Activated naive CD8-positive, alpha-beta T cell treated with anti-CD3 and anti-CD28 coated beads, Interleukin-2, amount 50 U/mL, for 16 hours (primary cell): Measurements from ENCODE around the gene CSF2.

Source experiments
- DNase-seq: peaks from one replicate; pipeline ENCODE4 v3.0.0-alpha.2; 2020; ENCODE audit warnings: low read depth, low spot score

Gene CSF2

GRCh38 chr5:132054697-132055440 is 18.7 kb upstream of the CSF2 start:
- no peak for DNase-seq

GRCh38 chr5:132055441-132055807 is 18.2 kb upstream of the CSF2 start:
- no peak for DNase-seq

- DNase-seq = no peak
Measured at GRCh38 chr5:132055808-132056609, 17.6 kb upstream of the CSF2 start.

- no peak for DNase-seq
Measured at GRCh38 chr5:132056610-132057497, 16.7 kb upstream of the CSF2 start.

GRCh38 chr5:132057498-132058255 is 15.9 kb upstream of the CSF2 start:
- DNase-seq = no peak

- no peak for DNase-seq
Measured at GRCh38 chr5:132058646-132059042, 14.9 kb upstream of the CSF2 start.

- no peak for DNase-seq
Measured at GRCh38 chr5:132059043-132059695, 14.4 kb upstream of the CSF2 start.

- no peak for DNase-seq
Measured at GRCh38 chr5:132059696-132060500, 13.7 kb upstream of the CSF2 start.

GRCh38 chr5:132060501-132061161 is 13.0 kb upstream of the CSF2 start, which contains the start of gene IL3:
Gene IL3 (plus strand): TSS chr5:132060655. CDS start chr5:132060707, 52 bp downstream.
- DNase-seq = no peak

- DNase-seq = peak; percentile 56
Measured at GRCh38 chr5:132063090-132063911, 10.3 kb upstream of the CSF2 start.

- DNase-seq = no peak
Measured at GRCh38 chr5:132064140-132064539, 9.4 kb upstream of the CSF2 start.

- DNase-seq = peak; percentile 61
Measured at GRCh38 chr5:132064738-132065331, 8.8 kb upstream of the CSF2 start.

- no peak for DNase-seq
Measured at GRCh38 chr5:132065351-132065937, 8.1 kb upstream of the CSF2 start.

- no peak for DNase-seq
Measured at GRCh38 chr5:132065951-132066701, 7.5 kb upstream of the CSF2 start.

- DNase-seq = no peak
Measured at GRCh38 chr5:132066871-132067270, 6.7 kb upstream of the CSF2 start.

GRCh38 chr5:132067451-132067850 is 6.1 kb upstream of the CSF2 start:
- DNase-seq = no peak
